Endothelial cell of umbilical vein (primary cell): Measurements from ENCODE around the gene MEIOB. TPM values are rescaled to one million over a fixed set of nuclear protein-coding genes. Genes with fewer than 3 reads are reported as not detected.

ENCODE experiments used
- BruUV-seq: library from RNA; stranded (reverse); fragments of 400-500 nt; replicated peaks from 2 replicates; lab custom pipeline; 2021; lab: Mats Ljungman, UMichigan
- CTCF ChIA-PET: fragments of 300-600, 350-600 bp; sonication (Branson Sonifier 250); formaldehyde crosslinking; loops from one replicate; lab custom pipeline; 2021; ENCODE audit warnings: antibody characterized with exemption, inconsistent platforms; lab: Charles Lee
- POLR2A ChIA-PET: fragments of 300-600, 350-600 bp; sonication (Branson Sonifier 250); formaldehyde crosslinking; loops from one replicate; lab custom pipeline; 2021; ENCODE audit warnings: antibody characterized with exemption, inconsistent platforms; lab: Charles Lee
- DNase-seq: peaks from one replicate; pipeline ENCODE4 v3.0.0-alpha.2; 2011; ENCODE audit warnings: low read depth, low spot score
- FAIRE-seq: peaks from 2 replicates; lab custom pipeline; 2011; peaks lifted over from hg19 to GRCh38; lab: Jason Lieb, UNC
- H2AFZ ChIP-seq: 2 replicates; pipeline ENCODE4 v1.6.0; 2012; ENCODE audit warnings: low read depth, low read length, control low read depth, inconsistent platforms
- H3K27ac ChIP-seq: 2 replicates; pipeline ENCODE4 v1.5.1; 2011; ENCODE audit warnings: low read depth, mild to moderate bottlenecking, control low read depth, low read length, moderate library complexity; ENCODE audit not compliant: insufficient read depth
- H3K27me3 ChIP-seq, 2 experiments: 2 replicates each; pipeline versions ENCODE4 v1.6.0 to v1.6.1; 2011; ENCODE audit warnings: low read length in 2 of 2, mixed read lengths in 1 of 2; ENCODE audit not compliant: control insufficient read depth in 2 of 2, insufficient read depth in 2 of 2
- H3K36me3 ChIP-seq, 2 experiments: 2 replicates in 1 of 2; 3 replicates in 1 of 2; pipeline ENCODE4 v1.5.1; 2011; ENCODE audit warnings: low read length in 2 of 2, mild to moderate bottlenecking in 1 of 2, moderate library complexity in 1 of 2; ENCODE audit not compliant: control insufficient read depth in 2 of 2, insufficient read depth in 2 of 2; ENCODE audit errors: extremely low read depth in 1 of 2
- H3K4me1 ChIP-seq: 3 replicates; pipeline ENCODE4 v1.5.1; 2011; ENCODE audit warnings: mild to moderate bottlenecking, low read length; ENCODE audit not compliant: control insufficient read depth, insufficient read depth; ENCODE audit errors: extremely low read depth
- H3K4me2 ChIP-seq: 2 replicates; pipeline ENCODE4 v1.6.1; 2011; ENCODE audit warnings: low read length, control low read depth, mixed read lengths; ENCODE audit not compliant: insufficient read depth
- H3K4me3 ChIP-seq, 3 experiments: fragments of 200-600 bp in 1 of 3; sonication (generic), shearing (Covaris generic) in 1 of 3; replicated peaks in 1 of 3; 2 replicates each; pipeline ENCODE4 v1.5.1; 2011 to 2016; ENCODE audit warnings: control low read depth in 3 of 3, low read length in 3 of 3, mild to moderate bottlenecking in 2 of 3, inconsistent platforms in 1 of 3, low read depth in 1 of 3, moderate library complexity in 1 of 3; ENCODE audit not compliant: insufficient read depth in 1 of 3
- H3K79me2 ChIP-seq: 2 replicates; pipeline ENCODE4 v1.6.0; 2012; ENCODE audit warnings: low read length, inconsistent platforms; ENCODE audit not compliant: control insufficient read depth, insufficient read depth
- H3K9ac ChIP-seq: replicated peaks from 2 replicates; pipeline ENCODE3; 2011; ENCODE audit warnings: low read length, control low read depth; ENCODE audit not compliant: insufficient read depth; ENCODE audit errors: extremely low read depth
- H3K9me1 ChIP-seq: replicated peaks from 3 replicates; pipeline ENCODE4 v1.6.0; 2011; ENCODE audit warnings: mild to moderate bottlenecking, low read length; ENCODE audit not compliant: control insufficient read depth, insufficient read depth; ENCODE audit errors: extremely low read depth
- H3K9me3 ChIP-seq: replicated peaks from 2 replicates; pipeline ENCODE4 v1.5.1; 2012; ENCODE audit warnings: low read length, inconsistent platforms; ENCODE audit not compliant: control insufficient read depth, insufficient read depth
- H4K20me1 ChIP-seq: replicated peaks from 2 replicates; pipeline ENCODE3; 2011; ENCODE audit warnings: mild to moderate bottlenecking, low read length; ENCODE audit not compliant: control insufficient read depth, insufficient read depth; ENCODE audit errors: extremely low read depth
- CTCF ChIP-seq, 2 donors: IDR thresholded peaks; 1 replicate in 1 of 2; 2 replicates in 1 of 2; pipeline ENCODE4 v1.5.1; 2011; ENCODE audit warnings: low read length in 2 of 2, mild to moderate bottlenecking in 2 of 2, moderate library complexity in 2 of 2, control low read depth in 1 of 2, inconsistent platforms in 1 of 2, low read depth in 1 of 2; ENCODE audit not compliant: insufficient read depth in 1 of 2; ENCODE audit errors: extremely low read depth in 1 of 2
- EZH2 ChIP-seq: IDR thresholded peaks from 2 replicates; pipeline ENCODE4 v1.6.1; 2012; ENCODE audit warnings: borderline replicate concordance, low read depth, mild to moderate bottlenecking, moderate library complexity, low read length, inconsistent platforms; ENCODE audit not compliant: severe bottlenecking
- FOS ChIP-seq: IDR thresholded peaks from 2 replicates; pipeline ENCODE4 v1.6.1; 2011; ENCODE audit warnings: mild to moderate bottlenecking, low read length, moderate library complexity, borderline replicate concordance; ENCODE audit not compliant: insufficient read depth
- GATA2 ChIP-seq: IDR thresholded peaks from 2 replicates; pipeline ENCODE4 v1.7.0; 2011; ENCODE audit warnings: low read depth, mild to moderate bottlenecking, moderate library complexity, mixed read lengths, low read length; ENCODE audit not compliant: insufficient read length, insufficient read depth
- JUN ChIP-seq: IDR thresholded peaks from 2 replicates; pipeline ENCODE4 v1.6.1; 2011; ENCODE audit warnings: borderline replicate concordance, low read depth; ENCODE audit not compliant: insufficient read length, insufficient read depth
- MAX ChIP-seq: IDR thresholded peaks from 2 replicates; pipeline ENCODE4 v1.6.1; 2011; ENCODE audit not compliant: insufficient read depth, insufficient read length
- MYC ChIP-seq: IDR thresholded peaks from one replicate; pipeline ENCODE4 v1.6.1; 2011; ENCODE audit warnings: mild to moderate bottlenecking, low read depth, low read length
- POLR2A ChIP-seq: IDR thresholded peaks from 2 replicates; pipeline ENCODE4 v1.6.1; 2012; ENCODE audit warnings: low read depth, mild to moderate bottlenecking, control low read depth, low read length
- POLR2AphosphoS5 ChIP-seq: IDR thresholded peaks from 2 replicates; pipeline ENCODE4 v1.6.1; 2012; ENCODE audit warnings: low read depth, mild to moderate bottlenecking, control low read depth, low read length, moderate library complexity; ENCODE audit not compliant: insufficient read depth
- dilution Hi-C: fragments of 300-500 bp; cut with MboI; formaldehyde crosslinking; loops from one replicate; pipeline ENCODE4 v1.15.0; 2019; ENCODE audit warnings: low sequenced_read_pairs; ENCODE audit not compliant: extremely low pct_ligation_motif_present
- intact Hi-C: fragments of 100-400 bp; cut with micrococcal nuclease; formaldehyde crosslinking; loops from one replicate; pipeline ENCODE4 v1.10.0; 2022
- polyA plus RNA-seq, 4 experiments: library from polyadenylated mRNA; depleted of rRNA in 3 of 4; stranded (reverse) in 3 of 4; unstranded in 1 of 4; fragments of >200 nt; gene quantifications; 2 replicates each; pipeline versions ENCODE4 v1.2.1 to v1.2.3, GENCODE V29; 2011 to 2012; ENCODE audit warnings: missing spikeins in 1 of 4
- total RNA-seq: library from RNA; stranded (reverse); gene quantifications from 2 replicates; pipeline ENCODE4 v1.2.3, GENCODE V29; 2021

MEIOB gene
- total and polyA plus RNA-seq, 2 donors (not counting 3 experiments of a cell fraction or from before 2014, with no cell fraction given) = 0.04 TPM; not detected in 1

GRCh38 chr16:1877089-1877488 lies 5.1 kb upstream of the MEIOB start:
- BruUV-seq = no TSS peak
- FAIRE-seq (no peak), DNase-seq (no peak)
- dilution Hi-C loops (no loop called here), intact Hi-C loops (no loop called here)
- Histone ChIP-seq H3K79me2 (no peaks in the 10 kb centered on the region), H3K36me3 (no peaks in the 10 kb centered on the region), H3K9me1 (no peaks in the 10 kb centered on the region), H3K9ac (no peak overlapping the region), H3K4me3 (no peak overlapping the region), H3K27ac (no peak overlapping the region), H3K9me3 (no peaks in the 10 kb centered on the region), H3K4me2 (no peak overlapping the region), H3K27me3 (peaks cover 5 to 15% of the 10 kb centered on the region in 2 experiments), H2AFZ (no peak overlapping the region), H4K20me1 (no peaks in the 10 kb centered on the region), H3K4me1 (no peaks in the 10 kb centered on the region)
- ChIA-PET CTCF (interaction anchor here (0.9 to 1.4 kb wide), 4 partner anchors 8 to 52 kb away, joined by 4 to 5 read pairs (median 4); no protein-coding TSS in a partner anchor), POLR2A (interaction anchor here (0.6 kb wide), 1 partner anchor 164 kb away, joined by 3 read pairs; no protein-coding TSS in a partner anchor)
- TF ChIP-seq POLR2A (no peak), FOS (no peak), MYC (no peak), JUN (no peak), POLR2AphosphoS5 (no peak), CTCF (IDR thresholded peaks at IDR 0.05; ENCODE audit: extremely low read depth in 1 of 2, insufficient read depth in 1 of 2, low read depth in 1 of 2, low read length in 2 of 2) (no peak), MAX (no peak), EZH2 (no peak), GATA2 (no peak)
